HCT116 (cell line): ENCODE data around the gene PON3.

Source experiments
- ATF3 ChIP-seq: IDR thresholded peaks from 2 replicates; pipeline ENCODE4 v1.6.1; 2012
- CTCF ChIP-seq, 3 experiments: fragments of 200-600 bp in 1 of 3; sonication (generic) in 1 of 3; IDR thresholded peaks in 2 of 3; conservative IDR thresholded peaks in 1 of 3; 2 replicates each; pipeline ENCODE4 v1.5.1; 2012 to 2017; ENCODE audit warnings: low read depth in 2 of 3, low read length in 2 of 3, antibody characterized with exemption in 1 of 3, borderline replicate concordance in 1 of 3, control low read depth in 1 of 3, mild to moderate bottlenecking in 1 of 3, mixed read lengths in 1 of 3, mixed run types in 1 of 3, moderate library complexity in 1 of 3; ENCODE audit not compliant: insufficient read depth in 1 of 3
- EZH2 ChIP-seq: fragments of 200-600 bp; sonication (generic); IDR thresholded peaks from 2 replicates; pipeline ENCODE4 v1.6.1; 2017; ENCODE audit warnings: antibody characterized with exemption, mixed run types
- POLR2A ChIP-seq: IDR thresholded peaks from 2 replicates; pipeline ENCODE4 v1.7.0; 2011; ENCODE audit warnings: borderline replicate concordance; ENCODE audit not compliant: insufficient read depth, insufficient read length; ENCODE audit errors: extremely low read depth
- POLR2AphosphoS5 ChIP-seq: IDR thresholded peaks from 2 replicates; pipeline ENCODE4 v1.6.1; 2011; ENCODE audit warnings: mild to moderate bottlenecking, low read depth, low read length, moderate library complexity
- RAD21 ChIP-seq: IDR thresholded peaks from 2 replicates; pipeline ENCODE4 v1.6.1; 2012; ENCODE audit warnings: low read depth, mild to moderate bottlenecking
- SRF ChIP-seq: IDR thresholded peaks from 2 replicates; pipeline ENCODE4 v1.6.1; 2012; ENCODE audit warnings: low read depth
- ZBTB33 ChIP-seq: IDR thresholded peaks from 2 replicates; pipeline ENCODE4 v1.6.1; 2011; ENCODE audit warnings: mild to moderate bottlenecking, low read length, moderate library complexity; ENCODE audit not compliant: insufficient replicate concordance; ENCODE audit errors: extremely low read depth
- ZFX ChIP-seq: fragments of 450-650 bp; IDR thresholded peaks from 2 replicates; pipeline ENCODE4 v1.6.1; 2017

- TF ChIP-seq ZFX, result no peak
- TF ChIP-seq POLR2AphosphoS5, result no peak
- no peak for TF ChIP-seq CTCF (IDR thresholded peaks at IDR 0.05 in 2 of 3, conservative IDR thresholded peaks at IDR 0.05 in 1 of 3; ENCODE audit: borderline replicate concordance in 1 of 3, insufficient read depth in 1 of 3, low read depth in 2 of 3, low read length in 2 of 3)
- TF ChIP-seq ZBTB33, result no peak
- TF ChIP-seq SRF, result no peak
- no peak for TF ChIP-seq ATF3
- no peak for TF ChIP-seq RAD21
- no peak for TF ChIP-seq POLR2A
- no peak for TF ChIP-seq EZH2
These were observed 73.3 kb downstream of the PON3 start for GRCh38 chr7:95322854-95323253.
